ENCODE measurements around the gene CEP131.

DNA sequence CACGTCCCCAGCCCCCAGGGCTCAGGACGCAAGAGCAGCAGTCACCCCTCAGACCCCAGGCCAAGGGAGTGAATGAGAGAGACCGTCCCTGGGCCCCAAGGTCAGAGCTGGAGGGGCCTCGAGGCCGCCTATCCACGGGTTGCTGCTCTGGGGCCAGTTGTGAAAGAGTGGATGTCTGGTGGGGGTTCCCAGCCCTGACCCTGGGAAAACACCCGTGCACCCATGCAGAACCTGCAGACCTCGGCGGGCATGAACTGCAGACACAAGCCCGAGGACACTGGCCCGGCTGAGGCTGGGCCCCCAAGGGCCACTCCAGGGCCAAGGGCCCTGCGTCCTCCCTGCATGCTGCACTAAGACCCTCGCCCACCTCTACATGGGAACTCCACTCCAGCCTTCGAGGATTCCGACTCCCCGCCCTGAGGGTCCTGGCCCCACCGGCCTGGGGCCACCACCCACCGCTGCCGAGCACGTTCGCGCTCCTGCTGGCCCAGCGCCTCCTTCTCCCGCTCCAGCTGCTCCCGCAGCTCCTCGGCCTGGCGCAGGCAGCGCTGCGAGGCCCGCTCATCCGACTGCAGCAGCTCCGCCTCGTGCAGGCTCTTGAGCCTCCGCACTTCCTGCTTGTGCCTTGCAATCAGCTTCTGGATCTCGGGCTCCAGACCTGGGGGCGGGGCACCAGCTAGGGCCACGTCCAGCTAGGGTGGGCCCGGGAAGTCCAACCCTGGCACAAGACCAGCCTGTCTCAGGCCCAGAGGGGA, 29.1 kb downstream of the CEP131 start:
- TF ChIP-seq, protein P1, sequence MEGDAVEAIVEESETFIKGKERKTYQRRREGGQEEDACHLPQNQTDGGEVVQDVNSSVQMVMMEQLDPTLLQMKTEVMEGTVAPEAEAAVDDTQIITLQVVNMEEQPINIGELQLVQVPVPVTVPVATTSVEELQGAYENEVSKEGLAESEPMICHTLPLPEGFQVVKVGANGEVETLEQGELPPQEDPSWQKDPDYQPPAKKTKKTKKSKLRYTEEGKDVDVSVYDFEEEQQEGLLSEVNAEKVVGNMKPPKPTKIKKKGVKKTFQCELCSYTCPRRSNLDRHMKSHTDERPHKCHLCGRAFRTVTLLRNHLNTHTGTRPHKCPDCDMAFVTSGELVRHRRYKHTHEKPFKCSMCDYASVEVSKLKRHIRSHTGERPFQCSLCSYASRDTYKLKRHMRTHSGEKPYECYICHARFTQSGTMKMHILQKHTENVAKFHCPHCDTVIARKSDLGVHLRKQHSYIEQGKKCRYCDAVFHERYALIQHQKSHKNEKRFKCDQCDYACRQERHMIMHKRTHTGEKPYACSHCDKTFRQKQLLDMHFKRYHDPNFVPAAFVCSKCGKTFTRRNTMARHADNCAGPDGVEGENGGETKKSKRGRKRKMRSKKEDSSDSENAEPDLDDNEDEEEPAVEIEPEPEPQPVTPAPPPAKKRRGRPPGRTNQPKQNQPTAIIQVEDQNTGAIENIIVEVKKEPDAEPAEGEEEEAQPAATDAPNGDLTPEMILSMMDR (IDR thresholded peaks at IDR 0.05) = no peak
- TF ChIP-seq POLR2A (IDR thresholded peaks at IDR 0.05) = no peak
